ENCODE measurements around the gene UBE2N. TPM values are rescaled to one million over a fixed set of nuclear protein-coding genes. Genes with fewer than 3 reads are reported as not detected.

The UBE2N gene
- total and polyA plus RNA-seq, 2 of the 8 experiments (the other 6 are each of a cell fraction or from before 2014, with no cell fraction given) = 108 to 225 TPM

DNA sequence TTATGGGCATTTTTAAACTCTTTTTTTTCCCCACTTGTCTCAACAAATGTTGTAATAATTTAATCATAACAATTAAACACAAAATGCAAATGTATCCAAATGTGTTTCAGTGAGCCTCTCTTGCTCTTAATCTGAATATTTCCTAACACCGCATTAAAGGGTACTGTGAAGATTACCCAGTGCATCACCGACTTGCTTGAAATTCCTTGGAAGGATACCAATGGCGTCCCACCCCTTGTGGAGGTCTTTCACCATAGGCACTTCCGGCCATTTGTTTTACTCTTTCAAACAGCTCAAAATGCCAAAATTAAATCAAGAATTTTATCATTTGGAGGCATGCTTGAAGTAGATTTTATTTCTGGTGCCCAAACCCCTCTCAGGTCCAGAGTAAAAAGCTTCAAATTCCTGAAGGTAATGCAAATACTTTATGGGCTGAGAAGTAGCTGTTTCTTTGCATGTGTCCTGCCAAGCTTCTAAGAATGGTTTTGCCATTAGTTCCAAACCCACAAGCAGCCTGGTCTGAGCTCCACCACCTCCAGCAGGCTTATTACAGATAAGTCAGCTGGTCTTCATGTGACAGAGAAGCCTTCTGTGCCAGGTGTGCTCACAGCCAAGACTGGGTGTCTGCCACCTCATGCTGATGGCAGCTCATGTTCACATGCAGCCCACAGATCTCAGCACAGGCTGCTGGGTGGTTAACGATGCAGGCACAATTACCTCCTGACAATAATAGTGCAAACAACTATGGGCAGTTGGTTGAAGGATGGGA, 80.4 kb downstream of the UBE2N start:
- ChIA-PET POLR2A (ENCODE audit: partially characterized antibody) (no interaction called here), CTCF (ENCODE audit: partially characterized antibody) (interaction anchor here (0.6 to 0.9 kb wide), 2 partner anchors 37 to 263 kb away, joined by 3 read pairs; no protein-coding TSS in a partner anchor)
- no peaks in the 10 kb centered on the region for H3K36me3 ChIP-seq (ENCODE audit: control insufficient read depth in 2 of 4, insufficient read depth in 4 of 4, low read length in 3 of 4)
- H2AK5ac ChIP-seq (ENCODE audit: low read depth, low read length) = no peak overlapping the region
- H3K4me3 ChIP-seq (ENCODE audit: extremely low read depth in 1 of 4, insufficient read depth in 2 of 4, low read depth in 3 of 4, low read length in 4 of 4) = no peak overlapping the region
- WGBS, 2 experiments (ENCODE audit: extremely low coverage in 1 of 2, insufficient coverage in 1 of 2, insufficient read length in 1 of 2, insufficient replicate concordance in 2 of 2, low coverage in 1 of 2, low lambda C conversion rate in 2 of 2, missing lambda C conversion rate in 1 of 2) = 91% methylated on average over 5 of the region's 5 CpGs; no CpG with 5 or more reads in 1 of the 2 experiments
- 0 out of 2 replicates have a peak overlapping the region, but pooled peaks have one; percentile 5 for H2AFZ ChIP-seq (ENCODE audit: low read length)
- no peak overlapping the region for H3K23ac ChIP-seq (ENCODE audit: insufficient read length)
- H3K4me1 ChIP-seq (replicated peaks in 1 of 4; ENCODE audit: control insufficient read depth in 3 of 4, insufficient read depth in 4 of 4, low read length in 3 of 4) = no peaks in the 10 kb centered on the region
- no peaks in the 10 kb centered on the region for H3K23me2 ChIP-seq (ENCODE audit: low read depth, low read length)
- H4K20me1 ChIP-seq (replicated peaks in 1 of 2; ENCODE audit: control insufficient read depth in 1 of 2, insufficient read depth in 2 of 2, low read length in 2 of 2) = no peaks in the 10 kb centered on the region
- no peak overlapping the region for H3K4ac ChIP-seq (replicated peaks; ENCODE audit: insufficient read length, low read depth, low read length)
- H3K79me1 ChIP-seq (ENCODE audit: low read depth, low read length) = no peaks in the 10 kb centered on the region
- no peaks in the 10 kb centered on the region for H3K27me3 ChIP-seq (replicated peaks in 1 of 4; ENCODE audit: control insufficient read depth in 3 of 4, extremely low read depth in 1 of 4, insufficient read depth in 3 of 4, low read length in 3 of 4)
- no peak for FAIRE-seq
- H4K91ac ChIP-seq (replicated peaks; ENCODE audit: insufficient read length, low read length) = no peak overlapping the region
- H2BK5ac ChIP-seq (ENCODE audit: low read depth, low read length) = no peak overlapping the region
- H3K14ac ChIP-seq (ENCODE audit: insufficient read length) = no peak overlapping the region
- no peak overlapping the region for H4K5ac ChIP-seq (ENCODE audit: insufficient read length, low read depth, low read length)
- H3K79me2 ChIP-seq (ENCODE audit: control insufficient read depth in 1 of 2, insufficient read depth in 2 of 2, low read length in 2 of 2) = no peaks in the 10 kb centered on the region
- H2BK12ac ChIP-seq (ENCODE audit: low read depth, low read length) = no peak overlapping the region
- H3K27ac ChIP-seq (ENCODE audit: low read depth, low read length) = no peak overlapping the region
- no peaks in the 10 kb centered on the region for H3K9me3 ChIP-seq (ENCODE audit: insufficient read depth in 2 of 2, low read depth in 1 of 2, low read length in 1 of 2)
- H2BK120ac ChIP-seq (replicated peaks; ENCODE audit: low read depth, low read length) = no peak overlapping the region
- no peak overlapping the region for H3K18ac ChIP-seq (ENCODE audit: extremely low read depth, low read length)
- no peak overlapping the region for H3K9ac ChIP-seq (replicated peaks in 1 of 4; ENCODE audit: extremely low read depth in 1 of 4, low read depth in 3 of 4, low read length in 3 of 4)
- no peak for DNase-seq (ENCODE audit: low read depth in 1 of 2, low spot score in 2 of 2)
- no peak overlapping the region for H3K56ac ChIP-seq (replicated peaks; ENCODE audit: insufficient read length, low read depth, low read length)
- H2BK15ac ChIP-seq (ENCODE audit: low read length) = no peak overlapping the region
- H4K8ac ChIP-seq (ENCODE audit: extremely low read depth, insufficient read depth, low read length) = no peak overlapping the region
- no peak overlapping the region for H3K4me2 ChIP-seq (ENCODE audit: insufficient read depth in 1 of 2, low read depth in 2 of 2, low read length in 2 of 2)
- H2BK20ac ChIP-seq (ENCODE audit: low read length) = no peak overlapping the region
- TF ChIP-seq CHD2 (IDR thresholded peaks at IDR 0.05; ENCODE audit: low read length) (no peak), TAF1 (IDR thresholded peaks at IDR 0.05; ENCODE audit: low read depth, low read length) (no peak), RXRA (IDR thresholded peaks at IDR 0.05; ENCODE audit: insufficient read depth, low read depth, low read length) (no peak), CREB1 (IDR thresholded peaks at IDR 0.05) (no peak), POLR2A (IDR thresholded peaks at IDR 0.05; ENCODE audit: control extremely low read depth in 1 of 2, low read depth in 2 of 2, low read length in 2 of 2) (no peak), RBBP5 (IDR thresholded peaks at IDR 0.05; ENCODE audit: borderline replicate concordance, low read depth, low read length) (no peak), BACH1 (IDR thresholded peaks at IDR 0.05; ENCODE audit: low read length) (no peak), BRCA1 (IDR thresholded peaks at IDR 0.05; ENCODE audit: low read depth, low read length) (no peak), EGR1 (IDR thresholded peaks at IDR 0.05; ENCODE audit: borderline replicate concordance, low read depth, low read length) (no peak), POLR2AphosphoS5 (IDR thresholded peaks at IDR 0.05; ENCODE audit: low read depth, low read length) (no peak), RAD21 (IDR thresholded peaks at IDR 0.05 in 1 of 2, conservative IDR thresholded peaks at IDR 0.05 in 1 of 2; ENCODE audit: low read depth in 2 of 2, low read length in 2 of 2) (no peak), SIN3A (conservative IDR thresholded peaks at IDR 0.05 in 1 of 2, IDR thresholded peaks at IDR 0.05 in 1 of 2; ENCODE audit: low read depth in 1 of 2, low read length in 2 of 2) (no peak), SRF (IDR thresholded peaks at IDR 0.05; ENCODE audit: low read depth, low read length) (no peak), YY1 (IDR thresholded peaks at IDR 0.05; ENCODE audit: low read depth, low read length) (no peak)
